ENCODE measurements around the gene FREM1. TPM values are rescaled to one million over a fixed set of nuclear protein-coding genes. Genes with fewer than 3 reads are reported as not detected.
A peak's percentile ranks its signal among the peaks of the same experiment; 100 is the strongest.

FREM1 gene
- total and polyA plus RNA-seq, 2 of the 13 experiments (the other 11 are each of a cell fraction or from before 2014, with no cell fraction given), result 64.3 to 202 TPM

DNA sequence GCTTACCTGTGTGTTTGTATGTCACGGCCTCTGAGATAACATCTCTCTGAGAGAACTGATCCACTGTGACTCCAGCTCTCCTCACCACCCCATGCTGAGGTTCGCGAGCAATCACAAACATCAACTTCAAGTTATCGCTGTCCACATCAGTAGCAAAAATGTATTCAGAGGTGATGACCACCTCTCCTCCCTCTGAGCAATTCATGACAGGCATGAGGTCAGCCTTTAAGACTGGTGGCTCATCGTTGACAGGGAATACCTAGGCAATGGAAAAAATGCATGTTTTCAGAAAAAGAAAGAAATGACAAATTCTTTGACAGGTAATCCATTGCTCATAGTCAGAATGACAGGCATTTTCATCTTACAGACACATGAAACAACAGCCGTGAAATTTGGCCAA, 97.4 kb downstream of the FREM1 start:
- H3K27ac ChIP-seq (ENCODE audit: extremely low read length, insufficient read depth, low read length), result no peak overlapping the region
- ChIA-PET CTCF (ENCODE audit: low intra/inter-chr PET ratio, low total read pairs) (no interaction called here), POLR2A (no interaction called here)
- H3K4me1 ChIP-seq (ENCODE audit: insufficient read depth, low read length), result no peaks in the 10 kb centered on the region
- DNase-seq (ENCODE audit: low spot score), result no peak
- no peak for FAIRE-seq
- no peak overlapping the region for H3K9ac ChIP-seq (ENCODE audit: insufficient read depth, low read depth, low read length)
- H3K36me3 ChIP-seq (replicated peaks in 1 of 2; ENCODE audit: control insufficient read depth in 1 of 2, insufficient read depth in 2 of 2, low read length in 2 of 2), result peaks cover 17 to 85% of the 10 kb centered on the region in 2 experiments
- no peak for ATAC-seq
- TF ChIP-seq, protein P1, sequence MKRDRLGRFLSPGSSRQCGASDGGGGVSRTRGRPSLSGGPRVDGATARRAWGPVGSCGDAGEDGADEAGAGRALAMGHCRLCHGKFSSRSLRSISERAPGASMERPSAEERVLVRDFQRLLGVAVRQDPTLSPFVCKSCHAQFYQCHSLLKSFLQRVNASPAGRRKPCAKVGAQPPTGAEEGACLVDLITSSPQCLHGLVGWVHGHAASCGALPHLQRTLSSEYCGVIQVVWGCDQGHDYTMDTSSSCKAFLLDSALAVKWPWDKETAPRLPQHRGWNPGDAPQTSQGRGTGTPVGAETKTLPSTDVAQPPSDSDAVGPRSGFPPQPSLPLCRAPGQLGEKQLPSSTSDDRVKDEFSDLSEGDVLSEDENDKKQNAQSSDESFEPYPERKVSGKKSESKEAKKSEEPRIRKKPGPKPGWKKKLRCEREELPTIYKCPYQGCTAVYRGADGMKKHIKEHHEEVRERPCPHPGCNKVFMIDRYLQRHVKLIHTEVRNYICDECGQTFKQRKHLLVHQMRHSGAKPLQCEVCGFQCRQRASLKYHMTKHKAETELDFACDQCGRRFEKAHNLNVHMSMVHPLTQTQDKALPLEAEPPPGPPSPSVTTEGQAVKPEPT (CRISPR knock-in tag; IDR thresholded peaks at IDR 0.05; ENCODE audit: low read depth), result no peak
- TF ChIP-seq, protein P2, sequence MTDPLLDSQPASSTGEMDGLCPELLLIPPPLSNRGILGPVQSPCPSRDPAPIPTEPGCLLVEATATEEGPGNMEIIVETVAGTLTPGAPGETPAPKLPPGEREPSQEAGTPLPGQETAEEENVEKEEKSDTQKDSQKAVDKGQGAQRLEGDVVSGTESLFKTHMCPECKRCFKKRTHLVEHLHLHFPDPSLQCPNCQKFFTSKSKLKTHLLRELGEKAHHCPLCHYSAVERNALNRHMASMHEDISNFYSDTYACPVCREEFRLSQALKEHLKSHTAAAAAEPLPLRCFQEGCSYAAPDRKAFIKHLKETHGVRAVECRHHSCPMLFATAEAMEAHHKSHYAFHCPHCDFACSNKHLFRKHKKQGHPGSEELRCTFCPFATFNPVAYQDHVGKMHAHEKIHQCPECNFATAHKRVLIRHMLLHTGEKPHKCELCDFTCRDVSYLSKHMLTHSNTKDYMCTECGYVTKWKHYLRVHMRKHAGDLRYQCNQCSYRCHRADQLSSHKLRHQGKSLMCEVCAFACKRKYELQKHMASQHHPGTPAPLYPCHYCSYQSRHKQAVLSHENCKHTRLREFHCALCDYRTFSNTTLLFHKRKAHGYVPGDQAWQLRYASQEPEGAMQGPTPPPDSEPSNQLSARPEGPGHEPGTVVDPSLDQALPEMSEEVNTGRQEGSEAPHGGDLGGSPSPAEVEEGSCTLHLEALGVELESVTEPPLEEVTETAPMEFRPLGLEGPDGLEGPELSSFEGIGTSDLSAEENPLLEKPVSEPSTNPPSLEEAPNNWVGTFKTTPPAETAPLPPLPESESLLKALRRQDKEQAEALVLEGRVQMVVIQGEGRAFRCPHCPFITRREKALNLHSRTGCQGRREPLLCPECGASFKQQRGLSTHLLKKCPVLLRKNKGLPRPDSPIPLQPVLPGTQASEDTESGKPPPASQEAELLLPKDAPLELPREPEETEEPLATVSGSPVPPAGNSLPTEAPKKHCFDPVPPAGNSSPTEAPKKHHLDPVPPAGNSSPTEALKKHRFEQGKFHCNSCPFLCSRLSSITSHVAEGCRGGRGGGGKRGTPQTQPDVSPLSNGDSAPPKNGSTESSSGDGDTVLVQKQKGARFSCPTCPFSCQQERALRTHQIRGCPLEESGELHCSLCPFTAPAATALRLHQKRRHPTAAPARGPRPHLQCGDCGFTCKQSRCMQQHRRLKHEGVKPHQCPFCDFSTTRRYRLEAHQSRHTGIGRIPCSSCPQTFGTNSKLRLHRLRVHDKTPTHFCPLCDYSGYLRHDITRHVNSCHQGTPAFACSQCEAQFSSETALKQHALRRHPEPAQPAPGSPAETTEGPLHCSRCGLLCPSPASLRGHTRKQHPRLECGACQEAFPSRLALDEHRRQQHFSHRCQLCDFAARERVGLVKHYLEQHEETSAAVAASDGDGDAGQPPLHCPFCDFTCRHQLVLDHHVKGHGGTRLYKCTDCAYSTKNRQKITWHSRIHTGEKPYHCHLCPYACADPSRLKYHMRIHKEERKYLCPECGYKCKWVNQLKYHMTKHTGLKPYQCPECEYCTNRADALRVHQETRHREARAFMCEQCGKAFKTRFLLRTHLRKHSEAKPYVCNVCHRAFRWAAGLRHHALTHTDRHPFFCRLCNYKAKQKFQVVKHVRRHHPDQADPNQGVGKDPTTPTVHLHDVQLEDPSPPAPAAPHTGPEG (CRISPR knock-in tag; IDR thresholded peaks at IDR 0.05), result no peak
- peak; percentile 41 for TF ChIP-seq RBM22 (optimal IDR thresholded peaks at IDR 0.05; ENCODE audit: low read length)
- TF ChIP-seq HMG20B (CRISPR knock-in tag; conservative IDR thresholded peaks at IDR 0.05), result no peak
- no peak overlapping the region for H3K4me2 ChIP-seq (ENCODE audit: low read depth, low read length)
- intact Hi-C loops (cut with micrococcal nuclease; ENCODE audit: unreplicated experiment) (no loop called here), in situ Hi-C loops (cut with HindIII; ENCODE audit: extremely low pct_ligation_motif_present, low pct_unique_long_range_greater_than_20kb) (no loop called here)
- H4K20me1 ChIP-seq (ENCODE audit: insufficient read depth, low read length), result no peaks in the 10 kb centered on the region
- WGBS (ENCODE audit: low lambda C conversion rate), result 97% methylated on average over 6 of the region's 6 CpGs
- H3K9me3 ChIP-seq (ENCODE audit: low read length), result no peaks in the 10 kb centered on the region
- BruUV-seq (replicated peaks), result no TSS peak
- no peak overlapping the region for H2AFZ ChIP-seq (ENCODE audit: low read length)
- H3K79me2 ChIP-seq (ENCODE audit: insufficient read depth, low read length), result no peaks in the 10 kb centered on the region
- no peak overlapping the region for H3K4me3 ChIP-seq (replicated peaks in 1 of 3; ENCODE audit: insufficient read depth in 1 of 3, low read depth in 2 of 3, low read length in 3 of 3)
- no peaks in the 10 kb centered on the region for H3K27me3 ChIP-seq (ENCODE audit: control insufficient read depth in 1 of 2, insufficient read depth in 2 of 2, low read length in 2 of 2)
